CMK (cell line): Measurements from ENCODE around the gene C1QTNF12.
"Not testable (repeated sequence)": the region's sequence is repeated elsewhere in the genome, so short reads cannot be mapped to it uniquely, and the experiment has no call there.

ENCODE experiments used
- DNase-seq: peaks from one replicate; pipeline ENCODE4 v3.0.0-alpha.2; 2010; ENCODE audit warnings: low read depth

C1QTNF12 gene

DNA sequence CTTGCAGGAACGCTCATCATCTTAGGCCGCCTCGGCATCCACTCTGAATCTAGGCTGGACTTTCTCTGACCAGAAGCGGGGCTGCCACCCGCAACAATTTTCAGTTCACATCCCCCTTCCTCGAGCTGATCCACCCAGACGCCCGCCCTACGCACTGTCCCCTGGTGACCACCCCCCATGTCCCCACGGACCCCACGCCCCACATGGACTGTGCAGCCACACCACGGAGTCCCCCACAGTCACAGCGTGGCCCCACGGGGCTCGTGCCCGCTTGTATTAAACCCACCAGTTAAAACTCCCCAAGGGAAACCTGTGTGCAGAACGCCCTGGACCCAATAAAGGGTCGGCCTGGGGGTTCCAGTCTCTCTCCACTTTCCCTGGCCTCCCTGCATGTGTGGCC, 13.0 kb upstream of the C1QTNF12 start:
- DNase-seq, result no peak

GRCh38 chr1:1259119-1259488, 12.6 kb upstream of the C1QTNF12 start:
- DNase-seq, result no peak

GRCh38 chr1:1256956-1257871, 10.7 kb upstream of the C1QTNF12 start:
- no peak for DNase-seq

- no peak for DNase-seq
These were observed 9.1 kb upstream of the C1QTNF12 start for GRCh38 chr1:1255611-1256010.

DNA sequence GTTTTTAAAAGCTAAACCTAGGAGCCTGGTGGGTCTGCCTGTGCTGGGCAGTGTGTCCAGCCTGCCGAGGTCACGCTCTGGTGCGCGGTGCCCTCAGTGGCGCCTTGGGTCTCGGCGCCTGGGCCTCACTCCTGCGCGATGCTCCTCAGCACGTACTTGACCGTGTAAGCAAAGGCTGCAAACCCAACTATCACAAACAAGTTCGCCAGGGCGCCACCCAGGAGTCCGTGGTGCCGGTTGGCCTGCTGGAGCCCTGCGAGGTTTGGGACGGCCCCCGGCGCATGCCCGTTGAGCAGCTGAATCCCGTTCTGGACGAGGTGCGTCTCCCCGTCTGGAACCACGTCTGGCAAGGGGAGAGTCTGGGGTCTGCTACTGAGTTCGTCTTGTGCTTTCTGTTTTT, 8.6 kb upstream of the C1QTNF12 start:
- no peak for DNase-seq

DNA sequence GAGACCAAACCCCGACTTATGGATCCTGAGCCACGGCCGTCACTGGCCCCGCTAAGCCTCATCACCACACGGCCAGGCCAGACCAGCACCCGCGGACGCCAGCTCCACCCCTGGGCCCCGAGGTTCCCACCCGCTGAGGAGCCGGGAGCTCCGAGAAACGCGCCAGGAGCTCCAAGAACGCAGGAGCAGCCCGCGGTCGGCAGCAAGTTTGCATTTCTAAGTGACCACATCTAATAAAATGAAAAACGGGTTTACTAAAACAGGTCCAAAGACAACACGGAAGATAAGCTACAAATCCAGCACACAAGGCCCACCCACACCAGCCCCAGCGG, 8.1 kb upstream of the C1QTNF12 start:
- no peak for DNase-seq

- no peak for DNase-seq
These were observed 7.6 kb upstream of the C1QTNF12 start for GRCh38 chr1:1253972-1254666.

GRCh38 chr1:1253314-1253713, 6.8 kb upstream of the C1QTNF12 start:
- DNase-seq, result no peak

DNA sequence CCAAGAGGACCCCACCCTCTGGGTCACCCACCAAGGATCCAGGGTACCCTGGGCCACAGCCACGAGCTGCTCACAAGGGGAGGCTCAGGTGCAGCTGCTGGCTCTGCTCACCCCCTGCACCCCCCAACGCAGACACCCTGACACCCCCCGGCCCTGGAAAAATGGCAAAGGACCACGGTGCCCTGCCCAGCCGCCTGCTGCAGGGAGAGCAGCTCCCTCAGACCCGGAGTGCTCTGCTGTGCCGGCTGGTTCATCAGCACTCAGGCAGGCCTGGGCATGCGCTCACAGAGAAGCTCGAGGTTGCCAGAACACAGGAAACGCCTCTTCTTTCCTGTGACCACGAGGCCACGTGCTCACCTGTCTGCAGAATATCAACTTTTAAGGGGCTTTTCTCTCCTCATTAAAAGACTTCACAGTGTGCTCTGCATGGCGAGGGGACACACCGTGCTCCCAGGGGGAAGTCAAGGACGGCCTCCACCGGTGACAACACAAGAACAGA, 4.3 kb upstream of the C1QTNF12 start:
- DNase-seq, result no peak

DNA sequence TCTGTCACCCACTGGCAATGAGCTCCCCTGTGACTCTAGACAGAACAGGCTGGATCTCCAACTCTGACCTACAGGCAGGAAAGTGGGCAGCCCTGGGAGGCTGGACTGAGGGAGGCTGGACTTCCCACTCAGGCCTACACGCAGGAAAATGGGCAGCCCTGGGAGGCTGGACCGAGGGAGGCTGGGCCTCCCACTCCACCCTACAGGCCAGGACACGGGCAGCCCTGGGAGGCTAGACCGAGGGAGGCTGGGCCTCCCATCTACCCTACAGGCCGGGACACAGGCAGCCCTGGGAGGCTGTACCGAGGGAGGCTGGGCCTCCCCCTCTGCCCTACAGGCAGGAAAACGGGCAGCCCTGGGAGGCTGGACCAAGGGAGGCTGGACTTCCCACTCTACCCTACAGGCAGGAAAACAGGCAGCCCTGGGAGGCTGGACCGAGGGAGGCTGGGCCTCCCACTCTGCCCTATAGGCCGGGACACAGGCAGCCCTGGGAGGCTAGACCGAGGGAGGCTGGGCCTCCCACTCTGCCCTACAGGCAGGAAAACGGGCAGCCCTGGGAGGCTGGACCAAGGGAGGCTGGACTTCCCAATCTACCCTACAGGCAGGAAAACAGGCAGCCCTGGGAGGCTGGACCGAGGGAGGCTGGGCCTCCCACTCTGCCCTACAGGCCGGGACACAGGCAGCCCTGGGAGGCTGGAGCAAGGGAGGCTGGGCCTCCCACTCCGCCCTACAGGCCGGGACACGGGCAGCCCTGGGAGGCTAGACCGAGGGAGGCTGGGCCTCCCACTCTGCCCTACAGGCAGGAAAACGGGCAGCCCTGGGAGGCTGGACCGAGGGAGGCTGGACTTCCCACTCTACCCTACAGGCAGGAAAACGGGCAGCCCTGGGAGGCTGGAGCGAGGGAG, 1.7 kb upstream of the C1QTNF12 start:
- DNase-seq, result not testable (repeated sequence)

DNA sequence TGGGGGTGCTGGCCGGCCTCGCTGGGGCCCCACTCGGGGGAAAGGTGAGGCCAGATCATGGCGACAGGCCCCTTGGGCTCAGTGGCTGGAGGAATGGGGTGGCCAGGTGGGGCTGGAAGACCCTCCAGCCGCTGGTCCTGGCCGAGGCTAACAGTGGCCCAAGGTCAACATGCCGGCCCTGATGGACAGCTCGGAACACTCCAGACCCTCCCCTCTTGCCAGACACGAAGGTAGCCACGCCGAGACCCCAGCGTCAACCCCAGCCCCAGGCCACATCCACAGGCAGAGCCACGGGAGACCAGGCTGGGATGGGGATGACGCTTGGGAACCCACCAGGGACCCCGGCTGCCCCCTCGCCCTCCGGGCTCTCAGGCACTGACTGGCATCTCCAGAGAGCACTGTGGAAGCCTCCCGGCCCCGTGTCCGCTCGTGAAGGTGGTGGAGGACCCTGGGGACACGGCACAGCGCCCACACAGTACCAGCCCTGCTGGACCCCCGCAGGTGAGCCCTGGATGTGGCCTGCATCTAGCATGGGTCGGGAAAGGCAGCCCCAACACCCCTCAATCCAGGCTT, 905 bp upstream of the C1QTNF12 start:
- no peak for DNase-seq

DNA sequence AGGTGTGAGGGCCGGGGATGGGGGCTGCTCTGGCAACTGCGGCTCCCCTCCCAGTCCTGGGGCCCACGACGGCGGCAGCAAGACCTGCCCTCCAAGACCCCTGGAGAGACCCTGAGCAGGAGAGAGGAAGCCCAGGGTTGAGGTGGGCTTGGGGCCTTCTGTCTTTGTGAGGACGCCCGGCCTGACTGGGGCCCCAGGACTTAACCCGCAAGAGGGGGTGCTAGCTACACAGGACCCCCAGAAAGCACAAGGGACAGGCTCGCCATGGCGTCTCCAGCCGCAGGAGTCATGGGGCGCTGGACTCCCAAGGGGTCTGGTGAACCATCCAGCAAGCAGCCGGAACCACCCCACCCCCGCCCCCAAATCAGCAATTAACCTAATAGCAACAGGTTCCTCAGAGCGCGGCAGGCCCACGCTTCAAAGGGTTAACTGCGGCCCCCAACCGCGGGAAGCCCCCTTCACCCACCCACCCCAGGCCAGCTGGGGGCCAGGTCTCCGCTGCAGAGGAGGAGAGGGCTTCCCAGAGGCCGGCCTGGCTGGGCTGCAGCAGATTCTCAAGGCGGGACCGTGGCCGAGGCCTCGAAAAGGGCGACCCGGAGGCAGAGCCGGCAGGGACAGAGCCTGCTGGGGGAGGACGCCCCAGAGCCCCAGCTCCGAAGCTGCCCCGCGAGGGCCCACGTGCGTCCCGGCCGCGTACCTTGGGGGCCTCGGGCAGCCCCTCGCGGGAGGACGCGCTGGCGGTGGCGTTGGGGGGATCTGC, 525 bp downstream of the C1QTNF12 start:
- no peak for DNase-seq

DNA sequence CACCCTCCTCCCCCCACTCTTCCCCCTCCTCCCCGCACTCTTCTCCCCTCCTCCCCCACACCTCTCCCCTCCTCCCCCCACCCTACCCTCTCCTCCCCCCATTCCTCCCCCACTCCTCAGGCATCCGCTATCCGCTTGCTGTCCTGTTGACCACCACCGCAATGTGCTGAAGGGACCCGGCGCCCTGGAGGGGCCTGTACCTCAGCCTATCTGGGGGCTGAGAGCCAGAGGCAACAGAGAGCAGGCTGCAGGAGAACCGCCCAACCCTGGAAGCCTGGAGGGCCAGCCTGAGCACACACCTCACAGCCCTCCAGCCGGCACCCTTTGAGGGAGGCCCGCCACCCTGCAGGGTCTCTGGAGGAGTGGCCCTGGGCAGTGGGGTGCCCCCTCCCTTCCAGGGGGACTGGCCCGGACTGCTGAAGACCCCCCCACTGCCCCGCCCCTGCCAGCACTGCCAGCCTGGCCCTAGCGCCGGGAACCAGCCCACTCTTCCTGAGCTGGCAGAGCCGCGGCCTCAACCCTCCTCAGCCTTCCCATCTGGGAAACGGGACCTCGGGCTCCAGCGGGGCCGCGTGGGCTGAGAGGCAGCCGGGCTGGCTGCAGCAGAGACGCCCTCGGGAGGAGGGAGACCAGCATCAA, 1.2 kb downstream of the C1QTNF12 start:
- peak; percentile 52 for DNase-seq

DNA sequence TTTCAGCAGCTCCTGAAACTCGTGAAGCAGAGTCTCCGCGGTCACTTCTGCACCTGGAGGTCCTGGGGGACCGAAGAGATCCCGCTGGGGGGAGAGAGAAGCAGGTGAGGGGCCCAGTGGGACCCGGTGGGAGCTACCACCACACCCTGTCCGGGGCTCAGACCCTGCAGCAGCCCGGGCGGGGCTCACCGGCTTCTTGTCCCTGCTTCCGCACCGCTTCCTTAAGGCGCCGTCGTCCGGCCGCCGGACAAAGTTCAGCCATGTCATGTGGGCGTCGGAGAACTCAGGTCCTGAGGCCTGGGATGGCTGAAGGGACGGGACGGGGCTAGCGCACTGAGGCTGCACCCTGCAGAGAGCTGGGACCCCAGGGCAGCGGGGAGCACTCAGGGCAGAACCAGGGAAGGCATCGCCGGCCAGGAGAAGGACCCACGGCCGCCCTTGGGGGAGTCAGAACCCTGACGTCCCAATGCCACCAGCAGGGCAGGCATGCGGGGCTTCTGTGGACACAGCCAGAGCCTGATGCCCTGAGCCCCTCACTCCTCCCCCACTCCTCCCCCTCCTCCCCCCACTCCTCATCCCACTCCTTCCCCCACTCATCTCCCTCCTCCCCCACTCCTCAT, 2.2 kb downstream of the C1QTNF12 start:
- no peak for DNase-seq

- no peak for DNase-seq
These were observed 2.7 kb downstream of the C1QTNF12 start for GRCh38 chr1:1243807-1244191.

DNA sequence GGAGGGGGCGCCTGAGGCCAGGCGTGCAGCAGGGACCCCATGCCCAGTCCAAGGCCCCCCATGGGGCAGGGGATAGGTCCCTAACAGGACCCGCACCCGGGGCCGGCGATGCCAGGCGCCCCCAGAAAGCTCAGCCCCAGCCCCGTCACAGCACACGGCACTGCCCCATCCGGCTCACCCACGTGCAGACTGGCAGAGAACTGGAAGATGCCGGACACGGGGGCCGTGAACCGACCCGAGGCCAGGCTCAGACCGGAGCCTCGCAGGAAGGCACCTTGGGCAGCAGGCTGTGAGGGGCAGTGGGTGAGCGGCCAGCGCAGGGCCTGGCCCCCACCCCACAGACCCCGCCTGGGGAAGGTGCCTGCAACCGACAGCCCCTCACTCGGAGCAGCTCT, 3.3 kb downstream of the C1QTNF12 start:
- DNase-seq, result no peak

- DNase-seq, result no peak
These were observed 3.9 kb downstream of the C1QTNF12 start for GRCh38 chr1:1242461-1243265.

- DNase-seq, result no peak
These were observed 4.8 kb downstream of the C1QTNF12 start for GRCh38 chr1:1241588-1242219.
